SK-N-MC (cell line): ENCODE data around the gene SLC27A6.
"Not testable (repeated sequence)": the region's sequence is repeated elsewhere in the genome, so short reads cannot be mapped to it uniquely, and the experiment has no call there.

Source experiments
- EZH2 ChIP-seq: fragments of 200-600 bp; sonication (generic); IDR thresholded peaks from one replicate; pipeline ENCODE4 v1.6.1; 2017; ENCODE audit warnings: antibody characterized with exemption
- POLR2AphosphoS5 ChIP-seq: IDR thresholded peaks from 2 replicates; pipeline ENCODE4 v1.6.1; 2012; ENCODE audit warnings: mild to moderate bottlenecking, low read depth, low read length, borderline replicate concordance

GRCh38 chr5:128951301-128951700, 14.0 kb upstream of the SLC27A6 start:
- not testable (repeated sequence) for TF ChIP-seq EZH2, POLR2AphosphoS5
